HG02938 (cell line): ENCODE data around the gene SPATA20.

Experiments
- ATAC-seq: cut with Tn5 transposase; IDR thresholded peaks from one replicate; pipeline ENCODE4 v1.9.1; 2021; ENCODE audit warnings: mild to moderate bottlenecking, moderate library complexity; ENCODE audit not compliant: unreplicated experiment

The SPATA20 gene

GRCh38 chr17:50573866-50574611, 27.1 kb downstream of the SPATA20 start:
- ATAC-seq, result no peak

GRCh38 chr17:50575581-50576210, 28.7 kb downstream of the SPATA20 start:
- ATAC-seq, result no peak

DNA sequence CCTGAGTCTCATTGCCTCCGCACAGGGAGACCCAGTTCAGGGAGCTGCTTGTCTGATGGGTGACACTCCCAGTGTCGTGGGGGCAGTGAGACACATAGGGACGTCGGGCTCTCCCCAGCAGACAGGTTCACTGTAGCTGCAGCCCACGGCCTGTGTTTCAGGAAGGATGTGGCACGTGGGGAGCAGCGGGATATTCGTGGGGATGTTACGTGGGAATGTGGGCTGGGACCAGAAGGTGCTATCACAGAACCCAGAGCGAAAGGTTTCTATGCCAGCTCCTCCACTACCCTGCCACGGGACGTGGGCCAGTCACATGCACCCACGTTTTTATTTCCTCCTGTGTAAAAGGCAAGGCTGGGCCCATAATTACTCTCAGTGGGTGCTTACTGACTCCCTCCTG, 29.9 kb downstream of the SPATA20 start:
- ATAC-seq, result no peak

GRCh38 chr17:50577451-50577954, 30.5 kb downstream of the SPATA20 start:
- no peak for ATAC-seq

- no peak for ATAC-seq
These were observed 31.2 kb downstream of the SPATA20 start for GRCh38 chr17:50578173-50578572.

DNA sequence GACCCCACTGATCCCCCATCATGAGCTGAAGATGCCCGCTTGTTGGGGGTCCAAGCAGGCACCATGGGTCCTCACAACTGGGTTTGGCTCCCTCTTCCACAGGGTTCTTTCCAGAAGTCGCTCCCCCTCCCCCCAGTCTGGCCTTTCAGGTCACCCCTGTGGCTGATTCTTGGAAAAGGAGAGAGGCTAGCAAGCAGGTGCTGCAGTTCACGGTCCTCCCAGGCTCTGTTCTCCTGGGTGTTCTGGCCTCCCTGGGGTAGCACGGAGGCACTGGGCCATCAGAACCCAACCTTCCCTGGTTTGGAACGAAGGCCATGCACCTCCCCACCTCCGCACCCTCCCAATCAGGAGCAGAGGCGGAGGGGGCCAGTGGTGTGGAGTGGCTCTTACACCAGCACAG, 32.4 kb downstream of the SPATA20 start:
- no peak for ATAC-seq

DNA sequence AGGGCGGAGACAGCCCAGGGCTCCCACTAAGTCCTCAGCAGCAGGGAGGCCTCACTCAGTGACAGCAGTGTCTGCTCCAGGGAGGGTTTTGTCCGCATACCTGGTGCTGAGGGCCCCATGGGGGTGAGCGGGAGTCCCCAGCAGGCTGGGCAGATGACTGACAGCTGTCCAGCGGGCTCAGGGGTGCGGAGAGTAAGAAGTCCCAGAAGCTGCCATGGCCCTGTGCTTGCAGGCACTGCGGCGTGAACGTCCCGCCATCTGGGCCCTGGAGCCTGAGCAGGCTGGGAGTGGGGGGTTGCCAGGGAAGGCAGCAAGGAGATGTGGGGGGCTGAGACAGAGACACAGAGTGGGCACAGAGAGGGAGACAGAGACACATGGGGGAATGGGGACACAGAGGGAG, 33.7 kb downstream of the SPATA20 start:
- no peak for ATAC-seq

GRCh38 chr17:50581316-50581715, 34.3 kb downstream of the SPATA20 start:
- ATAC-seq, result no peak

- no peak for ATAC-seq
These were observed 35.8 kb downstream of the SPATA20 start for GRCh38 chr17:50582741-50583140.

- ATAC-seq, result no peak
These were observed 36.7 kb downstream of the SPATA20 start for GRCh38 chr17:50583641-50584040.

DNA sequence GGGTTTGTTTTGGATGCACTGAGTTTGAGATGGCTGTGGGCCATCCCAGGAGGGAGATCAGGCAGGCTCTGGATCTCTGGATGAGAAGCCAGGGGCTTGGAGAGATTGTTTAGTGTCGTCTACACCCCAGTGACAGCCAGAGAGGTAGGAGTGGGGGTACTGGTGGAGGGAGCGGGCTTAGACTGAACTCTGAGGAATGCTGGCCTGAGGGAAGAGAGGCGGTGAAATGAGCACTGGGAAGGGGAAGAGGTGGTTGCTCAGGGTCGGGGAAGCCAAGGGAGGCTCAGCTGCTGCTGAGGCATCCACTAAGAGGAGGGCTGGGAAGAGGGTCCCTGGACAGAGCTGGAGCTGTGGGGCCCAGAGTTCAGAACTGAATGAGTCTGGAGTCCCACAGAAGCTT, 37.1 kb downstream of the SPATA20 start:
- no peak for ATAC-seq

DNA sequence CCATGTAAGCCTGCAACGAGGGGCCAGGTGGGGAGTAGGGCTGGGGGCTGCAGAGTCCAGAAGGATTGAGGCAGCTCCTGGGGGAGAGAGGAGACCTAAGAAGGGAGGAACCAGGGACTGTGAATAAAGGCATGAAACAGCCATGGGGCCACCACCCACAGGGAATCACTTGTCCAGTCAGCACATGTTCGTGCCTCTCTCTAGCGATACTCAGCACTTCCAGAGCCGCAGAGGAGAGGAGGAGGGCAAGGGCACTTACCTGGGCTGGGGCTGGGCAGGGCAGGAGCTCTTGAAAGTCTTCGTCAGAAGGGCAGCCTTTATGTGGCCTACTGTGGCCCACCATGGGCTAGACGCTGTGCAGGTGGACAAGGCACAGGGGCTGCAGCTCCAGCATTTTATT, 37.8 kb downstream of the SPATA20 start:
- ATAC-seq, result no peak

DNA sequence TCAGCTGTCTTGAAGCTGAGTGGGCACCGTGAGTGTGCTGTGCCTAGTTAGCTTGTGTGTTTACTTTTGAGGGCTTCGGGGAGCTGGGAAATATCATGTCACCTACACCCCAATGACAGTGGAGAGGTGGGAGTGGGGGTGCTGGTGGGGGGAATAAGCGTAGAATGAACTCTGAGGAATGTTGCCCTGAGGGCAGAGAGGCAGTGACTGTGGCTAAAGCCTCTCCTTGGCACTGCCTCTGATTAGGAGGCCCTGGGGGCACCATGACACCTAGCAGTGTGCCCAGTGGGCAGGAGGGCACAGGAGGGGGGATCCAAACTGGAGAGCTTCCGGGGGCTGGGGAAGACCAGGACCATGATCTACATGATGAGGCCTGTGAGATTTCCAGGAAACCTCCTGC, 38.4 kb downstream of the SPATA20 start:
- ATAC-seq, result no peak

- ATAC-seq, result no peak
These were observed 38.9 kb downstream of the SPATA20 start for GRCh38 chr17:50585891-50586290.

GRCh38 chr17:50586421-50587247, 39.7 kb downstream of the SPATA20 start:
- ATAC-seq, result no peak

- no peak for ATAC-seq
These were observed 40.6 kb downstream of the SPATA20 start for GRCh38 chr17:50587571-50587970.

- ATAC-seq, result no peak
These were observed 41.5 kb downstream of the SPATA20 start for GRCh38 chr17:50588391-50589049.

GRCh38 chr17:50589095-50589705, 42.2 kb downstream of the SPATA20 start:
- ATAC-seq, result no peak

GRCh38 chr17:50590946-50591737, 44.2 kb downstream of the SPATA20 start:
- ATAC-seq, result no peak

DNA sequence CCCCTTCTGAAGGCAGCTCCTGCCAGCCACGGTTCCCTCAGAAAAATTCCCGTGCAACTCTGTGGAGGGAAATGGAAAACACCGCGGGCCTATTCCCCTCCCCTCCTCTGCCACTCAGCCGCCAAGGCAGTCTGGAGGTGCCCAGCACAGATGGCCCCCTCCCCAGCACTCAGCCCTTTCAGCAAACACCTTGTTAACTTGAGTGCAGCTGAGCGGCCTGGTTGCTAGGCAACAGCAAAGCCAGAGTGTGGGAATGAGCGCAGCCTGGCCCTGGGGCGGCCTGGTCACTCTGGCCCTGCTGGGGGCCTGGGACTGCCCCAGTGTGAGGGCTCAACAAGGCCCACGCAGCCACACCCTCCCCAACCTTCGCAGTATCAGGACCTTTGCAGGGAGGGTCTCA, 46.3 kb downstream of the SPATA20 start:
- no peak for ATAC-seq
